Measurements from ENCODE around the gene SLC25A41. TPM values are rescaled to one million over a fixed set of nuclear protein-coding genes. Genes with fewer than 3 reads are reported as not detected.

The SLC25A41 gene
- total and polyA plus RNA-seq, 2 of the 13 experiments (the other 11 are each of a cell fraction or from before 2014, with no cell fraction given), result 0.33 to 0.95 TPM

DNA sequence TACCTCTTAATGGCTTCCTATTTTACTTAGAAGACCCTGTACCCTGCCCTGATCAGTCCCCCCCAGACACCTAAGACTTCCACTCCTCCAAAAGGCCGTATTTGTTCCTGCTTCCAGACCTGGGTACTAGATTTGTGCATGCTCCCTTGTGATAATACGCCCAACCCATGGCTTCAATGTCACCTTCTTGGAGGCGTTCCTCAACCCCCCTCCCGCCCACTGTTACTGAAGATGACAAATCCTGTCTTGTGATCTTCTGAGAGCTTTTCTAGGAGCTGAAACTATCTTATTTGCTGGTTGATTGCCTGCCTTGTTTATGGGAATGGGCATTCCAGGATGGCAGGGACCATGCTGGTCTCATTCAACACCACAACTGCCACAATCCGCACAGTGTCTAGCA, 16.6 kb upstream of the SLC25A41 start (continued):
- TF ChIP-seq ATRX (CRISPR knock-in tag; IDR thresholded peaks at IDR 0.05; ENCODE audit: borderline replicate concordance) (no peak), ZNF367 (CRISPR knock-in tag; IDR thresholded peaks at IDR 0.05; ENCODE audit: borderline replicate concordance) (no peak), MYNN (CRISPR knock-in tag; IDR thresholded peaks at IDR 0.05; ENCODE audit: low read depth) (no peak), ZNF225 (CRISPR knock-in tag; IDR thresholded peaks at IDR 0.05) (no peak)
- TF ChIP-seq, protein P1, sequence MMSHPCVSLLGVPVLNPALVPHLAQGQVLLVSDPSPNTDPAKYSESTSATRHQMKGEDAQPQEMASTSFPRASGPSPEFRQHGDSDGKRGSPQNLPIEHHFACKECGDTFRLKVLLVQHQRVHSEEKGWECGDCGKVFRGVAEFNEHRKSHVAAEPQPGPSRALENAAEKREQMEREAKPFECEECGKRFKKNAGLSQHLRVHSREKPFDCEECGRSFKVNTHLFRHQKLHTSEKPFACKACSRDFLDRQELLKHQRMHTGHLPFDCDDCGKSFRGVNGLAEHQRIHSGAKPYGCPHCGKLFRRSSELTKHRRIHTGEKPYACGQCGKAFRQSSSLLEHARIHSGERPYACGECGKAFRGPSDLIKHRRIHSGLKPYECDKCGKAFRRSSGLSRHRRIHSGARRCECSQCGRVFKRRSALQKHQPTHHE (CRISPR knock-in tag; IDR thresholded peaks at IDR 0.05; ENCODE audit: borderline replicate concordance), result no peak
- TF ChIP-seq, protein P2, sequence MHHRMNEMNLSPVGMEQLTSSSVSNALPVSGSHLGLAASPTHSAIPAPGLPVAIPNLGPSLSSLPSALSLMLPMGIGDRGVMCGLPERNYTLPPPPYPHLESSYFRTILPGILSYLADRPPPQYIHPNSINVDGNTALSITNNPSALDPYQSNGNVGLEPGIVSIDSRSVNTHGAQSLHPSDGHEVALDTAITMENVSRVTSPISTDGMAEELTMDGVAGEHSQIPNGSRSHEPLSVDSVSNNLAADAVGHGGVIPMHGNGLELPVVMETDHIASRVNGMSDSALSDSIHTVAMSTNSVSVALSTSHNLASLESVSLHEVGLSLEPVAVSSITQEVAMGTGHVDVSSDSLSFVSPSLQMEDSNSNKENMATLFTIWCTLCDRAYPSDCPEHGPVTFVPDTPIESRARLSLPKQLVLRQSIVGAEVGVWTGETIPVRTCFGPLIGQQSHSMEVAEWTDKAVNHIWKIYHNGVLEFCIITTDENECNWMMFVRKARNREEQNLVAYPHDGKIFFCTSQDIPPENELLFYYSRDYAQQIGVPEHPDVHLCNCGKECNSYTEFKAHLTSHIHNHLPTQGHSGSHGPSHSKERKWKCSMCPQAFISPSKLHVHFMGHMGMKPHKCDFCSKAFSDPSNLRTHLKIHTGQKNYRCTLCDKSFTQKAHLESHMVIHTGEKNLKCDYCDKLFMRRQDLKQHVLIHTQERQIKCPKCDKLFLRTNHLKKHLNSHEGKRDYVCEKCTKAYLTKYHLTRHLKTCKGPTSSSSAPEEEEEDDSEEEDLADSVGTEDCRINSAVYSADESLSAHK (CRISPR knock-in tag; IDR thresholded peaks at IDR 0.05; ENCODE audit: borderline replicate concordance), result no peak
- TF ChIP-seq, protein P3, sequence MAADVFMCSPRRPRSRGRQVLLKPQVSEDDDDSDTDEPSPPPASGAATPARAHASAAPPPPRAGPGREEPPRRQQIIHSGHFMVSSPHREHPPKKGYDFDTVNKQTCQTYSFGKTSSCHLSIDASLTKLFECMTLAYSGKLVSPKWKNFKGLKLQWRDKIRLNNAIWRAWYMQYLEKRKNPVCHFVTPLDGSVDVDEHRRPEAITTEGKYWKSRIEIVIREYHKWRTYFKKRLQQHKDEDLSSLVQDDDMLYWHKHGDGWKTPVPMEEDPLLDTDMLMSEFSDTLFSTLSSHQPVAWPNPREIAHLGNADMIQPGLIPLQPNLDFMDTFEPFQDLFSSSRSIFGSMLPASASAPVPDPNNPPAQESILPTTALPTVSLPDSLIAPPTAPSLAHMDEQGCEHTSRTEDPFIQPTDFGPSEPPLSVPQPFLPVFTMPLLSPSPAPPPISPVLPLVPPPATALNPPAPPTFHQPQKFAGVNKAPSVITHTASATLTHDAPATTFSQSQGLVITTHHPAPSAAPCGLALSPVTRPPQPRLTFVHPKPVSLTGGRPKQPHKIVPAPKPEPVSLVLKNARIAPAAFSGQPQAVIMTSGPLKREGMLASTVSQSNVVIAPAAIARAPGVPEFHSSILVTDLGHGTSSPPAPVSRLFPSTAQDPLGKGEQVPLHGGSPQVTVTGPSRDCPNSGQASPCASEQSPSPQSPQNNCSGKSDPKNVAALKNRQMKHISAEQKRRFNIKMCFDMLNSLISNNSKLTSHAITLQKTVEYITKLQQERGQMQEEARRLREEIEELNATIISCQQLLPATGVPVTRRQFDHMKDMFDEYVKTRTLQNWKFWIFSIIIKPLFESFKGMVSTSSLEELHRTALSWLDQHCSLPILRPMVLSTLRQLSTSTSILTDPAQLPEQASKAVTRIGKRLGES (CRISPR knock-in tag; IDR thresholded peaks at IDR 0.05; ENCODE audit: borderline replicate concordance), result no peak

Data from HepG2 (cell line).